A673 (cell line): Measurements from ENCODE around the gene TAF10. TPM values are rescaled to one million over a fixed set of nuclear protein-coding genes. Genes with fewer than 3 reads are reported as not detected.
A peak's percentile ranks its signal among the peaks of the same experiment; 100 is the strongest.

Source experiments
- BruUV-seq: library from RNA; stranded (reverse); fragments of 400-500 nt; replicated peaks from 2 replicates; lab custom pipeline; 2021; lab: Mats Ljungman, UMichigan
- CTCF ChIA-PET: fragments of 300-600 bp; sonication (Branson Sonifier 250); formaldehyde crosslinking; loops from one replicate; lab custom pipeline; 2022; ENCODE audit warnings: antibody characterized with exemption; lab: Charles Lee
- POLR2A ChIA-PET: fragments of 300-600 bp; sonication (Branson Sonifier 250); formaldehyde crosslinking; loops from one replicate; lab custom pipeline; 2022; ENCODE audit warnings: antibody characterized with exemption; ENCODE audit not compliant: low non-redundant PET; lab: Charles Lee
- DNase-seq: peaks from one replicate; pipeline ENCODE4 v3.0.0-alpha.2; 2015; ENCODE audit warnings: low spot score
- H3K27ac ChIP-seq: fragments of 200-600 bp; sonication (generic); 2 replicates; pipeline ENCODE4 v1.5.1; 2016; ENCODE audit warnings: mixed run types, low read depth, mild to moderate bottlenecking, mixed read lengths, antibody characterized with exemption, low read length; ENCODE audit not compliant: poor library complexity, severe bottlenecking
- H3K27me3 ChIP-seq: fragments of 200-600 bp; sonication (generic); replicated peaks from 2 replicates; pipeline ENCODE4 v1.6.1; 2017; ENCODE audit warnings: mixed run types, low read depth, mild to moderate bottlenecking, mixed read lengths, antibody characterized with exemption, low read length; ENCODE audit not compliant: insufficient read depth, poor library complexity
- H3K36me3 ChIP-seq: fragments of 200-600 bp; sonication (generic); 2 replicates; pipeline ENCODE4 v1.6.1; 2016; ENCODE audit warnings: mixed run types, mild to moderate bottlenecking, mixed read lengths, antibody characterized with exemption, low read length; ENCODE audit not compliant: insufficient read depth, poor library complexity, severe bottlenecking
- H3K4me1 ChIP-seq: fragments of 200-600 bp; sonication (generic); 2 replicates; pipeline ENCODE4 v1.6.1; 2017; ENCODE audit warnings: mixed run types, mild to moderate bottlenecking, mixed read lengths, antibody characterized with exemption, low read length; ENCODE audit not compliant: insufficient read depth, poor library complexity, severe bottlenecking
- H3K4me3 ChIP-seq: fragments of 200-600 bp; sonication (generic); 2 replicates; pipeline ENCODE4 v1.5.1; 2016; ENCODE audit warnings: low read depth, mixed run types, mild to moderate bottlenecking, mixed read lengths, low read length; ENCODE audit not compliant: poor library complexity, severe bottlenecking
- H3K9me3 ChIP-seq: fragments of 200-600 bp; sonication (generic); 2 replicates; pipeline ENCODE4 v1.6.1; 2016; ENCODE audit warnings: mixed run types, low read depth, mild to moderate bottlenecking, mixed read lengths, antibody characterized with exemption, low read length; ENCODE audit not compliant: poor library complexity, severe bottlenecking
- EZH2 ChIP-seq: fragments of 200-600 bp; sonication (generic); IDR thresholded peaks from 2 replicates; pipeline ENCODE4 v1.6.1; 2017; ENCODE audit warnings: borderline replicate concordance, low read depth, mild to moderate bottlenecking, mixed read lengths, antibody characterized with exemption, low read length; ENCODE audit not compliant: poor library complexity, severe bottlenecking
- intact Hi-C: fragments of 100-400 bp; cut with micrococcal nuclease; formaldehyde crosslinking; loops from one replicate; pipeline ENCODE4 v1.10.0; 2022; ENCODE audit not compliant: unreplicated experiment
- total RNA-seq: library from RNA; stranded (reverse); gene quantifications from 2 replicates; pipeline ENCODE4 v1.2.3, GENCODE V29; 2021
- TF ChIP-seq, protein P1 (sequence below): fragments of 300-800, 200-600 bp; sonication (generic); conservative IDR thresholded peaks from 2 replicates; pipeline ENCODE4 v1.5.1; 2017; ENCODE audit warnings: low read depth, mild to moderate bottlenecking, antibody characterized with exemption, low read length, moderate library complexity, mixed read lengths

TAF10 gene
- total RNA-seq, 1 experiment from 2014 or later = 112 TPM

DNA sequence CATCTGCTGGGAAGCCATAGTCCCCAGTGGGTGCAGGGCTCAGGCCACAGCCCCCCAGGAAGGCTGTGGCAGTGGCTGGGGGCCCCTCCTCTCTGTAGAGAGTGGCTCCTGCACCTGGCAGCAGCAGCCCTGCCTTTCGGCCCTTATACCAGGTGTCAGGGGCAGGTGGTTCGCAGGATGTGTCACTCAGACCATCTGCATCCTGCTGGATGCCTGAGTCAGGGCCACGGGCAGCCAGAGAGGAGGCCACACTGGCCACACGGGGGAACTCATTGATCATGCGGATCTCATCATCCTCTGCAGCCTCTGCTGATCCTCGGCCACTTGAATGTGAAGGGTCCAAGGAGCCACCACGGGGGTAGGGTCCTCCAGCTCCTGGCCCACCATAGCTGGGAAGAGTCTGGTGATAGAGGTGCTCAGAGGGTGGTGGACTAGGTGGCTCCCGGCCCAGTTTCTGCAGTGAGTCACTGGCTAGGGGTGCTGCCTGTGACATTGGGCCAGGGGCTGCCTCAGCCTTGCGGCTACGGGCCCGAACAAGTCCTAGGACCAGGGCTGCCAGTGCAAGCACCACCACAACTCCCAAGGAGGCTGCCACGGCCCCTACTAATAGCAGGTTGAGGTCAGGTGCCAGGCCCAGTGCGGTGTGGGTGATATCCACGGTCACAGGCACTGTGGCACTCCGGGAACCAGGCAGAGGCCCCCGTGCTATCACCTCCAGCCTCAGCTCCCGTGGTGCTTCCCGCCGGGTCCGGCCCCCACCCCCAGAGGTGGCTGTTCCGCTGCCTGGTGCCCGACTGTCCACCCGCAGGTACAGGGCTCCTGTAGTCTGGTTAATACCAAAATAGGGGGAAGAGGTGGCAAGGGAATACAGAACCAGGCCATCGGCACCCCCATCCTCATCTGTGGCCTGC is 10.5 kb upstream of the TAF10 start:
- Histone ChIP-seq H3K9me3 (no peaks in the 10 kb centered on the region), H3K27me3 (no peaks in the 10 kb centered on the region), H3K4me3 (no peak overlapping the region), H3K4me1 (peaks cover 6% of the 10 kb centered on the region), H3K27ac (no peak overlapping the region), H3K36me3 (no peaks in the 10 kb centered on the region)
- TF ChIP-seq, protein P1, sequence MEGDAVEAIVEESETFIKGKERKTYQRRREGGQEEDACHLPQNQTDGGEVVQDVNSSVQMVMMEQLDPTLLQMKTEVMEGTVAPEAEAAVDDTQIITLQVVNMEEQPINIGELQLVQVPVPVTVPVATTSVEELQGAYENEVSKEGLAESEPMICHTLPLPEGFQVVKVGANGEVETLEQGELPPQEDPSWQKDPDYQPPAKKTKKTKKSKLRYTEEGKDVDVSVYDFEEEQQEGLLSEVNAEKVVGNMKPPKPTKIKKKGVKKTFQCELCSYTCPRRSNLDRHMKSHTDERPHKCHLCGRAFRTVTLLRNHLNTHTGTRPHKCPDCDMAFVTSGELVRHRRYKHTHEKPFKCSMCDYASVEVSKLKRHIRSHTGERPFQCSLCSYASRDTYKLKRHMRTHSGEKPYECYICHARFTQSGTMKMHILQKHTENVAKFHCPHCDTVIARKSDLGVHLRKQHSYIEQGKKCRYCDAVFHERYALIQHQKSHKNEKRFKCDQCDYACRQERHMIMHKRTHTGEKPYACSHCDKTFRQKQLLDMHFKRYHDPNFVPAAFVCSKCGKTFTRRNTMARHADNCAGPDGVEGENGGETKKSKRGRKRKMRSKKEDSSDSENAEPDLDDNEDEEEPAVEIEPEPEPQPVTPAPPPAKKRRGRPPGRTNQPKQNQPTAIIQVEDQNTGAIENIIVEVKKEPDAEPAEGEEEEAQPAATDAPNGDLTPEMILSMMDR = no peak
- TF ChIP-seq EZH2 = no peak
- CTCF ChIA-PET = no interaction called here
- DNase-seq = no peak
- POLR2A ChIA-PET = no interaction called here
- intact Hi-C loops = no loop called here
- no TSS peak for BruUV-seq

DNA sequence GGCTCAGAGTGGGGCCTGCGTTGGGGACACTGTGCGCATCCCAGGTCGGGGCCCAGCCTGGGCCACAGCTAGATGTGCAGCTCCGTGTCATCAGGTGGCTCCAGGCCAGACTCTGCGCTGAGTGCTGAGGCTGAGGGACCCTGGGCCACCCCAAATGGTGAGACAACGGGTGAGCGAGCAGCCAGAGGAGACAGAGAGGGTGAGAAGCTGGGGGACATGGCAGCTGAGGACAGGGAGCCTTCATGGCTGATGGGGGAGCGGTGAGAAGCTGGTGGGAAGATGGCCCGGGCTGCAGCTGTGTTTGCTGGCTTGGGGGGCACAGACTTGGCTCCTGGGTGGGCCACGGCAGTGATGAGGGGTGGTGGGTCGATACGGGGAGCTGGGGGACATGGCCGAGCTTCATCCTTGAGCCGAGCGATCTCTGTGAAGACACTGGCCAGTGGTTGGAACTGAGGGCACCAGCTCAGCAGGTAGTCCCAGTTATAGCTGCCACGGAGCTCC is 9.7 kb upstream of the TAF10 start:
- Histone ChIP-seq H3K4me3 (no peak overlapping the region), H3K27ac (no peak overlapping the region), H3K36me3 (no peaks in the 10 kb centered on the region), H3K9me3 (no peaks in the 10 kb centered on the region), H3K27me3 (no peaks in the 10 kb centered on the region), H3K4me1 (peaks cover 10% of the 10 kb centered on the region)
- CTCF ChIA-PET = no interaction called here
- intact Hi-C loops = no loop called here
- no peak for DNase-seq
- POLR2A ChIA-PET = interaction anchor here (0.6 kb wide), 1 partner anchor 264 kb away, joined by 3 read pairs; no protein-coding TSS in a partner anchor
- TF ChIP-seq EZH2 = no peak
- TF ChIP-seq, protein P1 = no peak
- BruUV-seq = no TSS peak

DNA sequence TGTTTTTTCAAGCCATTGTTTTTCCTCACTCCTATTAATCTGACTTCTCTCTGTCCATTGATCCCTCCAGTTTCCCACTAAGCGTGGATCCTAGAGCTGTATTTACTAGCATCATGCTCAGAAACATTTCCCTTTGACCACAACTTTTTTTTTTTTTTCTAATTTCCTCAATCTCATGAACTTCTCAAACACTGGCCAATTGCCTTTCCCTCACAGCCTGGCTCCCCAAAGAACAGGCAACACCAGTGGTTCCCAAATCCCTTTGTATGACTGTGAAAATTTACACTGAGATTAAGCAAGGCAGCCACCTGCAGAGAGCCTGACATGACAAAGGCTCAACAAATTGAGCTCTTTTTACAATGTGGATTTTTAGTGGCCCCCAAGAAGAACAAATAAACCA is 8.6 kb upstream of the TAF10 start:
- TF ChIP-seq, protein P1 = no peak
- TF ChIP-seq EZH2 = no peak
- Histone ChIP-seq H3K27ac (no peak overlapping the region), H3K4me1 (peaks cover 10% of the 10 kb centered on the region), H3K9me3 (no peaks in the 10 kb centered on the region), H3K36me3 (no peaks in the 10 kb centered on the region), H3K4me3 (no peak overlapping the region), H3K27me3 (no peaks in the 10 kb centered on the region)
- POLR2A ChIA-PET = no interaction called here
- CTCF ChIA-PET = no interaction called here
- intact Hi-C loops = no loop called here
- peak; percentile 4 for DNase-seq
- BruUV-seq = no TSS peak
